Upper lobe of left lung (tissue), 4 donors: ENCODE data around the gene TEAD2.

Experiments used
- EP300 ChIP-seq, 4 donors: sonication (generic); formaldehyde crosslinking; IDR thresholded peaks; one replicate each; pipeline ENCODE4 v1.5.1; 2017; ENCODE audit warnings: antibody characterized with exemption in 4 of 4, control low read depth in 2 of 4
- POLR2A ChIP-seq, 4 donors: fragments of 450-650 bp; IDR thresholded peaks; one replicate each; pipeline ENCODE4 v1.5.1; 2016 to 2017; ENCODE audit warnings: antibody characterized with exemption in 4 of 4, mild to moderate bottlenecking in 2 of 4
- POLR2AphosphoS5 ChIP-seq, 2 donors: sonication (generic); formaldehyde crosslinking; IDR thresholded peaks; one replicate each; pipeline ENCODE4 v1.5.1; 2017; ENCODE audit warnings: antibody characterized with exemption in 2 of 2
- TF ChIP-seq, protein P1 (sequence below), 6 experiments: fragments of 450-650 bp in 4 of 6; fragments of 200-600 bp in 2 of 6; sonication (generic) in 2 of 6; IDR thresholded peaks; one replicate each; pipeline ENCODE4 v1.5.1; 2016 to 2019; ENCODE audit warnings: antibody characterized with exemption in 6 of 6

GRCh38 chr19:49400029-49400428 lies 37.8 kb upstream of the TEAD2 start:
- TF ChIP-seq, protein P1, sequence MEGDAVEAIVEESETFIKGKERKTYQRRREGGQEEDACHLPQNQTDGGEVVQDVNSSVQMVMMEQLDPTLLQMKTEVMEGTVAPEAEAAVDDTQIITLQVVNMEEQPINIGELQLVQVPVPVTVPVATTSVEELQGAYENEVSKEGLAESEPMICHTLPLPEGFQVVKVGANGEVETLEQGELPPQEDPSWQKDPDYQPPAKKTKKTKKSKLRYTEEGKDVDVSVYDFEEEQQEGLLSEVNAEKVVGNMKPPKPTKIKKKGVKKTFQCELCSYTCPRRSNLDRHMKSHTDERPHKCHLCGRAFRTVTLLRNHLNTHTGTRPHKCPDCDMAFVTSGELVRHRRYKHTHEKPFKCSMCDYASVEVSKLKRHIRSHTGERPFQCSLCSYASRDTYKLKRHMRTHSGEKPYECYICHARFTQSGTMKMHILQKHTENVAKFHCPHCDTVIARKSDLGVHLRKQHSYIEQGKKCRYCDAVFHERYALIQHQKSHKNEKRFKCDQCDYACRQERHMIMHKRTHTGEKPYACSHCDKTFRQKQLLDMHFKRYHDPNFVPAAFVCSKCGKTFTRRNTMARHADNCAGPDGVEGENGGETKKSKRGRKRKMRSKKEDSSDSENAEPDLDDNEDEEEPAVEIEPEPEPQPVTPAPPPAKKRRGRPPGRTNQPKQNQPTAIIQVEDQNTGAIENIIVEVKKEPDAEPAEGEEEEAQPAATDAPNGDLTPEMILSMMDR (IDR thresholded peaks at IDR 0.05): no peak
- TF ChIP-seq POLR2AphosphoS5 (IDR thresholded peaks at IDR 0.05) (no peak), EP300 (IDR thresholded peaks at IDR 0.05) (no peak), POLR2A (IDR thresholded peaks at IDR 0.05) (no peak)
